Measurements from ENCODE around the gene HAT1.

Gene HAT1

DNA sequence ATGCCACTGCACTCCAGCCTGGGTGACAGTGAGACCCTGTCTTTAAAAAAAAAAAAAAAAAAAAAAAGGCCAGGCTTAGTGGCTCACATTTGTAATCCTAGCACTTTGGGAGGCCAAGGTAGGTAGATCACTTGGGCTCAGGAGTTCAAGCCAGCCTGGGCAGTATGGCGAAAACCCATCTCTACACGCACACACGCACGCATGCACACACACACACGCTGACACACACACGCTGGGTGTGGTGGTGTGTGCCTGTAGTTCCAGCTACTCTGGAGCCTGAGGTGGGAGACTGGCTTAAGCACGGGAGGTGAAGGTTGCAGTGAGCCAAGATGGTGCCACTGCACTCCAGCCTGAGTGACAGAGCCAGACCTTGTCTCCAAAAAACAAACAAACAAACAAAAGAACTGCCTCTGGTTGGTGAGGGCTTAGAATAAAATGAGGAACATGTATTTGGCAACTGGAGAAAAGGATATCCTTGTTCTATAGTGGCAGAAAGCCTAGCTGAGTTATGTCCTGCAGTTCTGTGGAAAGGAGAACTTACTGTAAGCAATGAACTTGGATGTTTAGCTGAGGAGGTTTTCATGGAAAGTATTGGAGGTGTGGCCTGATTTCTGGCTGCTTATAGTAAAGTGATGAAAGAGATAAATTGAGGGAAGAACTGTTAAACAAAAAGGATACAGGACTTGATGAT is 34.0 kb downstream of the HAT1 start:
- TF ChIP-seq, protein P1, sequence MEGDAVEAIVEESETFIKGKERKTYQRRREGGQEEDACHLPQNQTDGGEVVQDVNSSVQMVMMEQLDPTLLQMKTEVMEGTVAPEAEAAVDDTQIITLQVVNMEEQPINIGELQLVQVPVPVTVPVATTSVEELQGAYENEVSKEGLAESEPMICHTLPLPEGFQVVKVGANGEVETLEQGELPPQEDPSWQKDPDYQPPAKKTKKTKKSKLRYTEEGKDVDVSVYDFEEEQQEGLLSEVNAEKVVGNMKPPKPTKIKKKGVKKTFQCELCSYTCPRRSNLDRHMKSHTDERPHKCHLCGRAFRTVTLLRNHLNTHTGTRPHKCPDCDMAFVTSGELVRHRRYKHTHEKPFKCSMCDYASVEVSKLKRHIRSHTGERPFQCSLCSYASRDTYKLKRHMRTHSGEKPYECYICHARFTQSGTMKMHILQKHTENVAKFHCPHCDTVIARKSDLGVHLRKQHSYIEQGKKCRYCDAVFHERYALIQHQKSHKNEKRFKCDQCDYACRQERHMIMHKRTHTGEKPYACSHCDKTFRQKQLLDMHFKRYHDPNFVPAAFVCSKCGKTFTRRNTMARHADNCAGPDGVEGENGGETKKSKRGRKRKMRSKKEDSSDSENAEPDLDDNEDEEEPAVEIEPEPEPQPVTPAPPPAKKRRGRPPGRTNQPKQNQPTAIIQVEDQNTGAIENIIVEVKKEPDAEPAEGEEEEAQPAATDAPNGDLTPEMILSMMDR (conservative IDR thresholded peaks at IDR 0.05; ENCODE audit: low read depth), result no peak
- no peak overlapping the region for H3K27ac ChIP-seq
- DNase-seq (ENCODE audit: low spot score), result no peak
- CTCF ChIA-PET, result no interaction called here
- POLR2A ChIA-PET (ENCODE audit: low non-redundant PET), result no interaction called here

DNA sequence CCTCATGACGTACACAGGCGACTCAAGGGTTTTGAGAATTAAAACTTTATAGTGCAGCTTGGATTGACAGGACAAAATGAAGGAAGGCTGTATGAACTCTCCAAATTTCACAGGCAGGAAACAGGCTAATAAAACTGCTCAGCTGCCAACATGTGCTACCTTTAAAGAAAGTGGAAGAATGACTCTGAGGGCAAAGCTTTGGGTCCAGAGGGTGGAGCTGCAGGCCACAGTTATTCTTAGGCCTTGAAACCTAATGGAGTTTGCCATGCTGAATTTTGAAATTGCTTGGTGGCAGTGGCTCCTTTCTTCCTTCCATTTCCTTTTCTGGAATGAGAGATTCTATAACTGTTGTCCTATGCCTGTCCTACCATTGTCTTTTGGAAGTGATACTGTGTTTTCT is 34.8 kb downstream of the HAT1 start:
- POLR2A ChIA-PET (ENCODE audit: low non-redundant PET), result no interaction called here
- no peak for DNase-seq (ENCODE audit: low spot score)
- CTCF ChIA-PET, result no interaction called here
- H3K27ac ChIP-seq, result no peak overlapping the region
- TF ChIP-seq, protein P1 (conservative IDR thresholded peaks at IDR 0.05; ENCODE audit: low read depth), result no peak

DNA sequence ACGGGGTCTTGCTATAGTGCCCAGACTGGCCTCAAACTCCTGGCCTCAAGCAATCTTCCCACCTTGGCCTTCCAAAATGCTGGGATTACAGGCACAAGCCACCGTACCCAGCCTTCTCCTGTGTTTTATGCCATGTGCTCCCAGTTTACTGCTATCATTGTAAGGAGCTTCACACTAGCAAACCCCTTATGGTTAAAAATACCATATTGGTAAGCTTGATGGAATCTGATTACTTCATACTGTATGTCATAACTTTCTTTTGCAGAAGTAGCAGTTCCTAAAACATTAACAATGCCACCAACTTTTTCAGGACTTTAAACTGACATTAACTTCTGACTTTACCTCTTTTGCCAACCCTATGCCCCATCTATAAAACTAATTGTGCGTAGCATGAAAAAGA is 36.2 kb downstream of the HAT1 start:
- ChIA-PET CTCF (interaction anchor here (0.6 kb wide), 1 partner anchor 359 kb away, joined by 3 read pairs; no protein-coding TSS in a partner anchor), POLR2A (ENCODE audit: low non-redundant PET) (no interaction called here)
- no peak overlapping the region for H3K27ac ChIP-seq
- peak; percentile 3 for DNase-seq (ENCODE audit: low spot score)
- TF ChIP-seq, protein P1 (conservative IDR thresholded peaks at IDR 0.05; ENCODE audit: low read depth), result no peak

DNA sequence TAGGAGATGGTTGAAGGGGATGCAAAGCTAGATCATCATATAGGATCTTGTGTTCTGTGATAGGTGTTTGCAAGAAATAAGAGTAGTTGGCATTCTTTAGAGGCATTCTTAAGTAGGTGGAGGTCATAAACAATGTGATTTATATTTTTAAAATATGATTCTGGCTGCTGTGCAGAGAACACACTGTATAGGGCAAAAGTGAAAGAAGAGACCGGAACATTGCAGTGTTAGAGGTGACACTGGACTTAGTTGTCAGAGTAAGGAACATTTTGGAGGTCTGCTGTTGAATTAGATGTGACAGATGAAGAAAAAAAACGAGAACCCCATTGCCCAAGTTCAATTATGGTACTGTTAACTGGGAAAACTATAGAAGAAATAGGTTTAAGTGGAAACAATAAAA is 37.7 kb downstream of the HAT1 start:
- H3K27ac ChIP-seq, result no peak overlapping the region
- no peak for DNase-seq (ENCODE audit: low spot score)
- CTCF ChIA-PET, result interaction anchor here (0.5 to 0.6 kb wide), 2 partner anchors 9 to 388 kb away, joined by 3 read pairs; no protein-coding TSS in a partner anchor
- POLR2A ChIA-PET (ENCODE audit: low non-redundant PET), result no interaction called here
- TF ChIP-seq, protein P1 (conservative IDR thresholded peaks at IDR 0.05; ENCODE audit: low read depth), result no peak

DNA sequence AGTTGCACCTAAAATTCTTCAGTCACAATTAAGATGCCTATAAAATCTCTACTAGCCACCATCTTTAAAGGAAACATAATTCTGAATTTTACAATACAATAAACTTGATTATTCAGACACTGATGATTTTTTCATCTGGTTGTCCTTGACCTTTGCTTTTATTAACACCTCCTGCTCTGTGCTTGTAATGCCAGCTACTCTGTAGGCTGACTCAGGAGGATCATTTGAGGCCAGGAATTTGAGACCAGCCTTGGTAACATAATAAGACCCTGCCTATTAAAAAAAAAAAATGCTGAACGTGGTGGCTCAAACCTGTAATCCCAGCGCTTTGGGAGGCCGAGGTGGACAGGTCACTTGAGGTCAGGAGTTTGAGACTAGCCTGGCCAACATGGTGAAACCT is 38.3 kb downstream of the HAT1 start:
- ChIA-PET POLR2A (ENCODE audit: low non-redundant PET) (no interaction called here), CTCF (interaction anchor here (0.5 to 0.6 kb wide), 2 partner anchors 9 kb away, joined by 3 read pairs; no protein-coding TSS in a partner anchor)
- H3K27ac ChIP-seq, result no peak overlapping the region
- TF ChIP-seq, protein P1 (conservative IDR thresholded peaks at IDR 0.05; ENCODE audit: low read depth), result no peak
- DNase-seq (ENCODE audit: low spot score), result no peak

DNA sequence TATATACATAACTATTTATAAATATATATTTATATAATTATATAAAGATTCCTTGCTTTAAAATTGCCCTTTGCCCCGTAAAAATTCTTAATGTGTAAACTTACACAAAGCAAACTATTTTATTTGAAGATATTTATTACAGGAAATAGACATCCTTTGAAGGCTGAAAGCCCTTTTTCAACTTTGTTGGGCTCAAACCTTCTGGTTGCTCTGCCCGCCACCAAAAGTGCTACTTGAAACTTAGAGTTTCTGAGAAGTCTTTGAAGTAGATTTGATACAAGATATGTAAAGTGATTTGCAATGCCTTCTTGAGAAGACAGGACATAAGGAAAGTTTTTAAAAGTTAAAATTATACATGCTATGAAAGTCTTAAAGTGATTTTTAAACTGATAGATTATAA is 40.9 kb downstream of the HAT1 start:
- POLR2A ChIA-PET (ENCODE audit: low non-redundant PET), result no interaction called here
- no peak overlapping the region for H3K27ac ChIP-seq
- no peak for DNase-seq (ENCODE audit: low spot score)
- TF ChIP-seq, protein P1 (conservative IDR thresholded peaks at IDR 0.05; ENCODE audit: low read depth), result no peak
- CTCF ChIA-PET, result no interaction called here

All from RWPE1 (cell line).